ENCODE results near the gene GRIK1.

The GRIK1 gene

GRCh38 chr21:29786496-29787360 lies 153.1 kb downstream of the GRIK1 start:
- no peak for DNase-seq (ENCODE audit: low read depth)

GRCh38 chr21:29777160-29777559 lies 162.6 kb downstream of the GRIK1 start:
- DNase-seq (ENCODE audit: low read depth), result no peak

- no peak for DNase-seq (ENCODE audit: low read depth)
Measured at GRCh38 chr21:29775462-29775861, 164.3 kb downstream of the GRIK1 start.

- DNase-seq (ENCODE audit: low read depth), result no peak
Measured at GRCh38 chr21:29771491-29772066, 168.2 kb downstream of the GRIK1 start.

- DNase-seq (ENCODE audit: low read depth), result no peak
Measured at GRCh38 chr21:29763674-29764073, 176.1 kb downstream of the GRIK1 start.

GRCh38 chr21:29762570-29763082 lies 177.2 kb downstream of the GRIK1 start:
- DNase-seq (ENCODE audit: low read depth), result no peak

- DNase-seq (ENCODE audit: low read depth), result peak; percentile 4
Measured at GRCh38 chr21:29753216-29753615, 186.6 kb downstream of the GRIK1 start.

- DNase-seq (ENCODE audit: low read depth), result no peak
Measured at GRCh38 chr21:29751473-29752185, 188.2 kb downstream of the GRIK1 start.

GRCh38 chr21:29749957-29750356 lies 189.8 kb downstream of the GRIK1 start:
- no peak for DNase-seq (ENCODE audit: low read depth)

GRCh38 chr21:29749223-29749622 lies 190.6 kb downstream of the GRIK1 start:
- no peak for DNase-seq (ENCODE audit: low read depth)

GRCh38 chr21:29748391-29749167 lies 191.2 kb downstream of the GRIK1 start:
- DNase-seq (ENCODE audit: low read depth), result no peak

GRCh38 chr21:29741761-29742160 lies 198.0 kb downstream of the GRIK1 start:
- DNase-seq (ENCODE audit: low read depth), result no peak

GRCh38 chr21:29739176-29739575 lies 200.6 kb downstream of the GRIK1 start:
- DNase-seq (ENCODE audit: low read depth), result no peak

GRCh38 chr21:29738730-29739129 lies 201.1 kb downstream of the GRIK1 start:
- no peak for DNase-seq (ENCODE audit: low read depth)

GRCh38 chr21:29737186-29737585 lies 202.6 kb downstream of the GRIK1 start:
- DNase-seq (ENCODE audit: low read depth), result no peak

GRCh38 chr21:29730281-29730680 lies 209.5 kb downstream of the GRIK1 start:
- peak; percentile 20 for DNase-seq (ENCODE audit: low read depth)

GRCh38 chr21:29726044-29726443 lies 213.8 kb downstream of the GRIK1 start:
- no peak for DNase-seq (ENCODE audit: low read depth)

- no peak for DNase-seq (ENCODE audit: low read depth)
Measured at GRCh38 chr21:29725025-29725736, 214.6 kb downstream of the GRIK1 start.

- no peak for DNase-seq (ENCODE audit: low read depth)
Measured at GRCh38 chr21:29721964-29722363, 217.8 kb downstream of the GRIK1 start.

- no peak for DNase-seq (ENCODE audit: low read depth)
Measured at GRCh38 chr21:29721221-29721620, 218.6 kb downstream of the GRIK1 start.

- no peak for DNase-seq (ENCODE audit: low read depth)
Measured at GRCh38 chr21:29719521-29719920, 220.3 kb downstream of the GRIK1 start.

Measured in iris pigment epithelial cell (primary cell).